Upper lobe of left lung (tissue), 6 donors: Measurements from ENCODE around the gene TPTE2. TPM values are rescaled to one million over a fixed set of nuclear protein-coding genes. Genes with fewer than 3 reads are reported as not detected.

Experiments used
- ATAC-seq, 2 donors: fragments of 200-7000 bp; cut with Tn5 transposase; one replicate each; pipeline ENCODE4 v1.9.1; 2022; ENCODE audit warnings: mild to moderate bottlenecking in 2 of 2, moderate library complexity in 2 of 2; ENCODE audit not compliant: low FRiP score in 2 of 2
- DNase-seq, 2 donors: peaks; one replicate each; pipeline ENCODE4 v3.0.0-alpha.2; 2019 to 2020
- H3K27ac ChIP-seq, 4 donors: fragments of 200-600 bp; sonication (generic); one replicate each; pipeline ENCODE4 v1.5.1; 2016 to 2019
- H3K27me3 ChIP-seq, 4 donors: fragments of 200-600 bp; sonication (generic); one replicate each; pipeline ENCODE4 v1.5.1; 2017 to 2019
- H3K36me3 ChIP-seq, 4 donors: fragments of 200-600 bp; sonication (generic); one replicate each; pipeline ENCODE4 v1.5.1; 2016 to 2019
- H3K4me1 ChIP-seq, 4 donors: fragments of 200-600 bp; sonication (generic); one replicate each; pipeline ENCODE4 v1.5.1; 2018 to 2019
- H3K4me3 ChIP-seq, 4 donors: fragments of 200-600 bp; sonication (generic); one replicate each; pipeline ENCODE4 v1.5.1; 2017 to 2019; ENCODE audit warnings: mild to moderate bottlenecking in 2 of 4, moderate library complexity in 1 of 4
- H3K9me3 ChIP-seq, 4 donors: fragments of 200-600 bp; sonication (generic); one replicate each; pipeline ENCODE4 v1.5.1; 2018 to 2019
- CTCF ChIP-seq, 6 experiments: fragments of 450-650 bp in 4 of 6; fragments of 200-600 bp in 2 of 6; sonication (generic) in 2 of 6; IDR thresholded peaks; one replicate each; pipeline ENCODE4 v1.5.1; 2016 to 2019; ENCODE audit warnings: antibody characterized with exemption in 6 of 6
- EP300 ChIP-seq, 4 donors: sonication (generic); formaldehyde crosslinking; IDR thresholded peaks; one replicate each; pipeline ENCODE4 v1.5.1; 2017; ENCODE audit warnings: antibody characterized with exemption in 4 of 4, control low read depth in 2 of 4
- POLR2A ChIP-seq, 4 donors: fragments of 450-650 bp; IDR thresholded peaks; one replicate each; pipeline ENCODE4 v1.5.1; 2016 to 2017; ENCODE audit warnings: antibody characterized with exemption in 4 of 4, mild to moderate bottlenecking in 2 of 4
- POLR2AphosphoS5 ChIP-seq, 2 donors: sonication (generic); formaldehyde crosslinking; IDR thresholded peaks; one replicate each; pipeline ENCODE4 v1.5.1; 2017; ENCODE audit warnings: antibody characterized with exemption in 2 of 2
- WGBS, 2 donors: methylation state at CpG; one replicate each; pipeline ENCODE4 v1.1.5; 2017 to 2018; 5-methylcytosine and 5-hydroxymethylcytosine counted together
- total RNA-seq, 6 donors: library from RNA; depleted of rRNA in 4 of 6; stranded (reverse); fragments of >200 nt in 4 of 6; gene quantifications; one replicate each; pipeline versions ENCODE4 v1.1.0 to v1.2.1, GENCODE V29; 2016 to 2021
- donor health status: DM: no; HTN: no; CAD: no; lungs with moderate emphysema.
- donor health status: DM: no; HTN: yes; CAD: no; lungs with severe emphysema.

TPTE2 gene
- total RNA-seq, 6 donors from 2014 or later = not detected

- WGBS, 2 donors = 34 to 37% methylated on average over 17 of the region's 17 CpGs
- H3K4me3 ChIP-seq = peak overlapping the region in 3 of 4 donors; percentile 16 to 31 (median 21)
- H3K27me3 ChIP-seq = no peaks in the 10 kb centered on the region
- TF ChIP-seq CTCF (IDR thresholded peaks at IDR 0.05) (peak in 2 of 6 experiments; percentile 17 to 23), POLR2AphosphoS5 (IDR thresholded peaks at IDR 0.05) (no peak), EP300 (IDR thresholded peaks at IDR 0.05) (no peak)
- peak in 1 of 2 donors; percentile 56 for ATAC-seq
- H3K36me3 ChIP-seq = no peaks in the 10 kb centered on the region
- peak; percentile 47 to 66 for DNase-seq
- H3K4me1 ChIP-seq = peaks cover 0 to 7% (median 4%) of the 10 kb centered on the region in 4 donors
- no peaks in the 10 kb centered on the region for H3K9me3 ChIP-seq
- no peak overlapping the region for H3K27ac ChIP-seq
Measured at GRCh38 chr13:19586904-19587634, 25.7 kb upstream of the TPTE2 start.

GRCh38 chr13:19581675-19582074 is 20.3 kb upstream of the TPTE2 start:
- no peaks in the 10 kb centered on the region for H3K9me3 ChIP-seq
- H3K27ac ChIP-seq = no peak overlapping the region
- no peak for ATAC-seq
- H3K36me3 ChIP-seq = no peaks in the 10 kb centered on the region
- H3K4me3 ChIP-seq = no peak overlapping the region
- no peak for DNase-seq
- TF ChIP-seq CTCF (IDR thresholded peaks at IDR 0.05) (no peak), POLR2AphosphoS5 (IDR thresholded peaks at IDR 0.05) (no peak), EP300 (IDR thresholded peaks at IDR 0.05) (no peak), POLR2A (IDR thresholded peaks at IDR 0.05) (no peak)
- H3K4me1 ChIP-seq = peaks cover 0 to under 1% (median 0%) of the 10 kb centered on the region in 4 donors
- no peaks in the 10 kb centered on the region for H3K27me3 ChIP-seq

GRCh38 chr13:19575230-19575629 is 13.9 kb upstream of the TPTE2 start:
- H3K9me3 ChIP-seq = no peaks in the 10 kb centered on the region
- H3K27me3 ChIP-seq = no peaks in the 10 kb centered on the region
- no peaks in the 10 kb centered on the region for H3K4me1 ChIP-seq
- no peaks in the 10 kb centered on the region for H3K36me3 ChIP-seq
- H3K4me3 ChIP-seq = no peak overlapping the region
- ATAC-seq (no peak), DNase-seq (no peak)
- H3K27ac ChIP-seq = no peak overlapping the region
- TF ChIP-seq POLR2AphosphoS5 (IDR thresholded peaks at IDR 0.05) (no peak), POLR2A (IDR thresholded peaks at IDR 0.05) (no peak), EP300 (IDR thresholded peaks at IDR 0.05) (no peak), CTCF (IDR thresholded peaks at IDR 0.05) (no peak)
- WGBS, 2 donors = 60 to 74% methylated on average over 2 of the region's 2 CpGs

GRCh38 chr13:19573120-19573716 is 11.9 kb upstream of the TPTE2 start:
- DNase-seq = no peak
- no peak overlapping the region for H3K27ac ChIP-seq
- TF ChIP-seq POLR2AphosphoS5 (IDR thresholded peaks at IDR 0.05) (no peak), EP300 (IDR thresholded peaks at IDR 0.05) (no peak), CTCF (IDR thresholded peaks at IDR 0.05) (no peak), POLR2A (IDR thresholded peaks at IDR 0.05) (no peak)
- no peaks in the 10 kb centered on the region for H3K27me3 ChIP-seq
- no peaks in the 10 kb centered on the region for H3K4me1 ChIP-seq
- H3K36me3 ChIP-seq = no peaks in the 10 kb centered on the region
- H3K4me3 ChIP-seq = no peak overlapping the region
- no peaks in the 10 kb centered on the region for H3K9me3 ChIP-seq
- WGBS, 2 donors = 84 to 86% methylated on average over 9 of the region's 9 CpGs
- no peak for ATAC-seq
